Nephron progenitor cell (in vitro differentiated cells): Measurements from ENCODE around the gene RNF121.
A peak's percentile ranks its signal among the peaks of the same experiment; 100 is the strongest.

Source experiments
- DNase-seq: peaks from one replicate; pipeline ENCODE4 v3.0.0; 2021
- H3K27ac Mint-ChIP-seq: 2 replicates; pipeline ENCODE4 v1.8.0; 2021; ENCODE audit warnings: mild to moderate bottlenecking, moderate library complexity, mixed read lengths
- H3K27me3 Mint-ChIP-seq: 2 replicates; pipeline ENCODE4 v1.8.0; 2021; ENCODE audit warnings: mild to moderate bottlenecking, low read depth, mixed read lengths; ENCODE audit not compliant: poor library complexity
- H3K36me3 Mint-ChIP-seq: 2 replicates; pipeline ENCODE4 v1.8.0; 2021; ENCODE audit warnings: low read depth, mixed read lengths
- H3K4me1 Mint-ChIP-seq: 2 replicates; pipeline ENCODE4 v1.8.0; 2021; ENCODE audit warnings: mixed read lengths
- H3K4me3 Mint-ChIP-seq: 2 replicates; pipeline ENCODE4 v1.8.0; 2021; ENCODE audit warnings: mild to moderate bottlenecking, moderate library complexity, mixed read lengths
- H3K9me3 Mint-ChIP-seq: 2 replicates; pipeline ENCODE4 v1.8.0; 2021; ENCODE audit warnings: mild to moderate bottlenecking, moderate library complexity, mixed read lengths
- TF ChIP-seq, protein P1 (sequence below): fragments of 200-600 bp; sonication (generic); IDR thresholded peaks from 2 replicates; pipeline ENCODE4 v1.5.0; 2021; ENCODE audit warnings: antibody characterized with exemption

RNF121 gene

GRCh38 chr11:71971680-71972079, 42.8 kb downstream of the RNF121 start:
- H3K36me3 Mint-ChIP-seq: peaks cover 62% of the 10 kb centered on the region
- H3K9me3 Mint-ChIP-seq: no peaks in the 10 kb centered on the region
- TF ChIP-seq, protein P1, sequence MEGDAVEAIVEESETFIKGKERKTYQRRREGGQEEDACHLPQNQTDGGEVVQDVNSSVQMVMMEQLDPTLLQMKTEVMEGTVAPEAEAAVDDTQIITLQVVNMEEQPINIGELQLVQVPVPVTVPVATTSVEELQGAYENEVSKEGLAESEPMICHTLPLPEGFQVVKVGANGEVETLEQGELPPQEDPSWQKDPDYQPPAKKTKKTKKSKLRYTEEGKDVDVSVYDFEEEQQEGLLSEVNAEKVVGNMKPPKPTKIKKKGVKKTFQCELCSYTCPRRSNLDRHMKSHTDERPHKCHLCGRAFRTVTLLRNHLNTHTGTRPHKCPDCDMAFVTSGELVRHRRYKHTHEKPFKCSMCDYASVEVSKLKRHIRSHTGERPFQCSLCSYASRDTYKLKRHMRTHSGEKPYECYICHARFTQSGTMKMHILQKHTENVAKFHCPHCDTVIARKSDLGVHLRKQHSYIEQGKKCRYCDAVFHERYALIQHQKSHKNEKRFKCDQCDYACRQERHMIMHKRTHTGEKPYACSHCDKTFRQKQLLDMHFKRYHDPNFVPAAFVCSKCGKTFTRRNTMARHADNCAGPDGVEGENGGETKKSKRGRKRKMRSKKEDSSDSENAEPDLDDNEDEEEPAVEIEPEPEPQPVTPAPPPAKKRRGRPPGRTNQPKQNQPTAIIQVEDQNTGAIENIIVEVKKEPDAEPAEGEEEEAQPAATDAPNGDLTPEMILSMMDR: no peak
- no peak overlapping the region for H3K27ac Mint-ChIP-seq
- H3K4me1 Mint-ChIP-seq: no peaks in the 10 kb centered on the region
- no peak for DNase-seq
- no peaks in the 10 kb centered on the region for H3K27me3 Mint-ChIP-seq
- H3K4me3 Mint-ChIP-seq: no peak overlapping the region

- DNase-seq: no peak
- Mint-ChIP-seq H3K27me3 (no peaks in the 10 kb centered on the region), H3K27ac (no peak overlapping the region), H3K4me1 (no peaks in the 10 kb centered on the region), H3K36me3 (peaks cover 66% of the 10 kb centered on the region), H3K4me3 (no peak overlapping the region), H3K9me3 (peaks cover 4% of the 10 kb centered on the region)
- TF ChIP-seq, protein P1: no peak
Measured at GRCh38 chr11:71976551-71976950, 47.7 kb downstream of the RNF121 start.

GRCh38 chr11:71977090-71977489, 48.2 kb downstream of the RNF121 start:
- peaks cover 64% of the 10 kb centered on the region for H3K36me3 Mint-ChIP-seq
- TF ChIP-seq, protein P1: no peak
- H3K9me3 Mint-ChIP-seq: peaks cover 4% of the 10 kb centered on the region
- no peak overlapping the region for H3K4me3 Mint-ChIP-seq
- DNase-seq: no peak
- H3K27ac Mint-ChIP-seq: peak overlapping the region; percentile 36
- H3K27me3 Mint-ChIP-seq: no peaks in the 10 kb centered on the region
- H3K4me1 Mint-ChIP-seq: no peaks in the 10 kb centered on the region

DNA sequence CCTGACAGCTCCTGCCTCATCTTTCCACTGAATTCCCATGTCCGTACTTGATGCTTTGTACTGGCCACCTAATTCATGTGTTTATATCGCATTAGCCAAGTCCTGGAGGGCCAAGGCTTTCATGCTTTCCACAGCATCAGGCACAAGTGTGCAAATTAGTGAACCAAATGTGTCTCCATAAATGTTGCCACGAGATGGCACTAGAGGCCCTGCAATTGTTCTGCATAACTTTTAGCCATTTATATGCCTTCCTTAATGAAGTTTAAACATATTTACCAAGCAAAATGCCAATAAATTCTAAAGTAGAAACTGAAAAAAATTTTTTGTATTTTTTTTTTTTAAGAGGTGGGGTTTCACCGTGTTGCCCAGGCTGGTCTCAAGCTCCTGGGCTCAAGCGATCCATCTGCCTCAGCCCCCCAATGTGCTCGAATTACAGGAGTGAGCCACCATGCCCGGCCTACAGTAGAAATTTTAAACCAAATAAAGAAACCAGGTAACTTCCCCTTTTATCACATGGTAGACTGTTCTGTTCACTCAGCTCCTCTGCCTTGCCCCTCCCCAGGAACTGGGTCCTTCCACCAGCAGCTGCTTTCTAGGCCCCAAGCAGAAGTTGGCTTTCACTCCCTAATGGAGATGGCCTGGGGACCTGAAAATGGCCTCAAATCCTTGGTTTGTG, 49.0 kb downstream of the RNF121 start:
- H3K27ac Mint-ChIP-seq: peak overlapping the region; percentile 82
- H3K27me3 Mint-ChIP-seq: no peaks in the 10 kb centered on the region
- DNase-seq: peak; percentile 36
- TF ChIP-seq, protein P1: peak; percentile 54
- no peaks in the 10 kb centered on the region for H3K4me1 Mint-ChIP-seq
- H3K36me3 Mint-ChIP-seq: peaks cover 62% of the 10 kb centered on the region
- H3K4me3 Mint-ChIP-seq: no peak overlapping the region
- H3K9me3 Mint-ChIP-seq: peaks cover 4% of the 10 kb centered on the region

GRCh38 chr11:71979094-71979493, 50.2 kb downstream of the RNF121 start:
- peaks cover 73% of the 10 kb centered on the region for H3K36me3 Mint-ChIP-seq
- TF ChIP-seq, protein P1: no peak
- H3K9me3 Mint-ChIP-seq: peaks cover 4% of the 10 kb centered on the region

GRCh38 chr11:71979602-71980001, 50.8 kb downstream of the RNF121 start:
- no peaks in the 10 kb centered on the region for H3K27me3 Mint-ChIP-seq
- no peak overlapping the region for H3K4me3 Mint-ChIP-seq
- peaks cover 69% of the 10 kb centered on the region for H3K36me3 Mint-ChIP-seq
- no peak overlapping the region for H3K27ac Mint-ChIP-seq
- H3K9me3 Mint-ChIP-seq: peaks cover 4% of the 10 kb centered on the region
- no peak for DNase-seq
- TF ChIP-seq, protein P1: no peak
- no peaks in the 10 kb centered on the region for H3K4me1 Mint-ChIP-seq

More at GRCh38 chr11:71979094-71979493, 50.2 kb downstream of the RNF121 start:
- no peak overlapping the region for H3K27ac Mint-ChIP-seq
- H3K27me3 Mint-ChIP-seq: no peaks in the 10 kb centered on the region
- no peak overlapping the region for H3K4me3 Mint-ChIP-seq
- no peaks in the 10 kb centered on the region for H3K4me1 Mint-ChIP-seq
- no peak for DNase-seq
